HT1080 (cell line): ENCODE data around the gene TRPM3. TPM values are rescaled to one million over a fixed set of nuclear protein-coding genes. Genes with fewer than 3 reads are reported as not detected.

Experiments used
- DNase-seq: peaks from one replicate; pipeline ENCODE4 v3.0.0-alpha.2; 2015; ENCODE audit warnings: low read depth
- total RNA-seq: library from RNA; depleted of rRNA; stranded (reverse); fragments of >200 nt; shearing (Covaris generic); gene quantifications from 2 replicates; pipeline ENCODE4 v1.2.3, GENCODE V29; 2014

The TRPM3 gene
- total RNA-seq, 1 experiment from 2014 or later, result not detected

- DNase-seq, result no peak
Measured at GRCh38 chr9:70563010-70563409, 558.4 kb downstream of the TRPM3 start.

DNA sequence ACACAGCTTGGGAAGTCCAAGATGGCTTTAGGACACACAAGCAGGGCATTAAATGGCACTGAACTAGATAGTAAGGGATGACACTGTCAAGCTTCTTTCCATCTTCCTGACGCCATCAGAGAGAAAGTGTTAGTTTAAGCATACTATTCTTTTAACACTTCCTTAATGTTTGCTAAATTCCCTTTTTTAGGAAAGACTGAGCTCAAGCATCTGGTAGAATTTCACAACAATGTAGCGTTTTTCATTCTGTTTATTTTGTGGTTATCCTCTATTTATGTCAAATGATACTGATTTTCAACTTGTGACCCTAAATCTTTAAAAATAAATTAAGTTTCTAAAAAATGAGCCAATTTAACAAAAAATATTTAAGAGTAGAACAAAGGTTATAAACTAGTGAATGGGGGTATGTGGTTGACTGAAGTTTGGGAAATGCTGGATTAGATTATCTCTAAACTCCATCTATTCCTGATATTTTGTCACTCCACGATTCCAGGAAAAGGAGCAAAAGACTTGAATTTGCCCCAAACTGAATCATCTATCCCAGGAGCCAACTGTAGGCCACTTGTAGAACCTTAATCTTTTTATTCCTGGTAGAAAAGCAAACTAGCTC, 559.5 kb downstream of the TRPM3 start:
- no peak for DNase-seq

- no peak for DNase-seq
Measured at GRCh38 chr9:70561111-70561510, 560.3 kb downstream of the TRPM3 start.

DNA sequence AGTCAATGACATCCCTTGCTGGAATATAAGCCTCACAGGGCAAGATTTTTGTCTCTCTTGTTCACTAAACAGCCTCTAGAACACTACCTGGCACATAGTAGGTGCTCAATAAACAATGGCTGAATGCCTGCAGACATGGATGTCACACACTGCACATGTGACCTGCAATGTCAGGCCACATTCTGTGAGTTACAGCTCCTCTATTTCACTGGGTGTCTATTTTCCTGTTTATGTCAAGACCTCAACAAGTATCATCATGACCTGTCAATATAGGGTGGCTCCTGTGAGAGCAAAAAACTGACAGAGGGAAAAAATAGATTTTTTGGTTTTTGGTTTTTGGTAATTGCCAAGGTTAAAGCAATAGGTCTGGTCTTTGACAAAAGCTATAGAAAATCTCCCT, 562.3 kb downstream of the TRPM3 start:
- no peak for DNase-seq

DNA sequence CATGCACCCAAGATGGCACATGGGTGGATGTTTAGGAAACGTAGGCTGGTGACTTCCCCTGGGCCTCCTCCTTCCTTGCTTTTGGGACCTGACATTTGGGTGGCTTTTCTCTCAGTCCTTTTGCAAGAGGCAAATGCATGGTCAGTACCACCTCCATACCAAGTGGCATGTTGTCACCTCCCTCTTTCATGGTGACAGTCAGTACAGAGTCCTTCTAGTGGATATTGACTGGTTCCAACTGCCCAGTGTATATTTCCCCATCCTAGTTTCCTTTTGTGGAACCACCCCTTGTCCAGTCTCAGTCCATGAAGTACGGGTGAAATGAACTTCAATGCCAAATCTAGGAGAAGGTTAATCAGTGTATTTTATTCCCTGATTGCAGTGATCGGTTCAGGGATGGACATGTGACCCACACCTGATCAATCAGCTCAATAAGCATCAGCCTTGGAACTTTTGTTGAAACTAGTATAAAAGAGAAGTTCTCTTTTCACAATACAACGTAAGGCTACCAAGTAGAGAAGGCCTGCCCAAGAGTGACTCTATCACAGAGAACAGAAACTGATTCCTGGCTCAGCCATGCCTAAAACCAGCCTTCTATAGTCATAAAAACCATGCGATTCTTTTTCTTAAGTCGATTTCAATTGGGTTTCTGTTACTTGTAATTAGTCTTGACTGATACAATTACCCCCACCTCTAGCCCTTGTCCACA, 563.6 kb downstream of the TRPM3 start:
- DNase-seq, result no peak

GRCh38 chr9:70556771-70557170, 564.6 kb downstream of the TRPM3 start:
- DNase-seq, result no peak

- no peak for DNase-seq
Measured at GRCh38 chr9:70554881-70555280, 566.5 kb downstream of the TRPM3 start.

DNA sequence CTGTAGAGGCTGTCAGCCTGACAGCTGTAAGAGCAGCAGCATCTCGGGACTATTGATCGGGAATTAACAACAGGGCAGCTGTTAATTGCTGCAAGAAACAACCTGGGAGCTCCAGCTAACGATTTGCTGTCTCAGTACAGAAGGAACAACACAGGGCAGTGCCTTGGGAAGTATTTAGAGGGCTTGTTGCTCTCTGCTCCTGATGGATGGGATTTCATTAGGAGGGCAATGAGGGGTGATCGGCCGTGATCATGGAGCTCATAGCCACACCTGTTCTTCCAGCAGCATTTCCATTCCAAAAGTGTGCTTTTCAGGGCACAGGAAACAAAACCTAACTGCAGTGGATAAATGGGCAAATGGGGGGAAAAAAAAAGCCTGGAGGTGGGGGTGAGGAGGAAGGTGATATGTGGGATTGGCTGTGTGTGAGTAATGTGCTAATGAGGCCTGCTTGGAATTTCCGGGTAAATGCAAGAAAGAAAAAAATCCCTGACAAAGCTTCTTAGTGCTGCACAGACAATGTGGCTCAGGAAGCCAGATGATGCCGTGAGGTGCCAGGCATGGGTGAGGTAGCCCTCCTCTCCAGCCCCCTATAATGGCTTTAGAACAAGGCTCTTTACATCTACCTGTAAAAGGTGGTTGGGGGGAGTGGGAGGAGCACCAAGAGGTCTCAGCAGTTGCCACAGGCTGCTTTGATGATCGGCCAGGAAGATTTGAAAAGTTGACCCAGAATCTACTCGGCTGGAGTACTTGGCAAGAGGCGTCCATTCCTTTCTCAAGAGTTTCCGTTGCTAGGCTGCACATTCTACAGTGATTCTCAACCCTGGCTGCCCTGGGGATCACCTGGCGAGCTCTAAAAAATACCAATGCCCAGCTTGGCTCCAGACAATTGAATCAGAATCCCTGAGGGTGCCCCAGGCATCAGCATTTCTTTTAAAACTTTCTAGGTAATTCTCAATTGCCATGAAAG, 567.4 kb downstream of the TRPM3 start:
- peak; percentile 86 for DNase-seq

DNA sequence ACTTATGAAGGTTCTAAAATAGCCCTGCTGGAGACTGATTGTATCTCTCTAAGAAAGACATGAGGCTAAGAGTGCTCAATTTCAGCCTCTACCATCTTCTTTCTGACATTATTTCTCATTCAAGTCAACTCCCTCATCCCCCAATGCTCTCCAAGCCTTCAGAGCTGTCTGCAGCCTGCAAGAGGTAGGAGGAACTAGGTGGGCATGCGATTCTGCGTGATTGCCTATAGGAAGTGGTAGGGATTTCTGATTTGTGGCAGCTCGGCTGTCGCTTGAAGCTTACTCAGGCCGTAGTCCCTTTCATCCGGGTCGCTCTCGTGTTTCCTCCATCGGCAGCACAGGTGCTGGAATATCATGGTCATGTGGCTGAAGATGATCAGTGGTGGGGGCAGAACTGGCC, 568.9 kb downstream of the TRPM3 start:
- DNase-seq, result no peak

DNA sequence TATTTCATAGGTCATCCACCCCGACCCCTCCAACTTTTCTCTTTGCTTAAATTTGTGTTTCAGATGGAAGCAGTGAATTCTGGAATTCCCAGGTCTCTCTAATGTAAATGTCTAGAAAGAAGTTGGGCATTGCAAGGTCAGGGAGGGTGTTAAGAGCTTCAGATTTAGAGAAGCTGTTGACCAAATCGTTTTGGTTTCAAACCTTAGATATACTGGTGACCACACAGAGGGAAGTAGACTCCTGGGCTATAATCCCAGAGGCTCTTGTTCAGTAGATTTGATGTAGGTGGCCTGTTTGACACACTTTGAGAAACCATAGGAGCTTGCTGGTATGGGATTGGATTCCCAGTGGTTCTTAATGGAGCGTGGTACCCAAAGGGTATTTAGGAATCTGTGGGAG, 569.6 kb downstream of the TRPM3 start:
- DNase-seq, result no peak

DNA sequence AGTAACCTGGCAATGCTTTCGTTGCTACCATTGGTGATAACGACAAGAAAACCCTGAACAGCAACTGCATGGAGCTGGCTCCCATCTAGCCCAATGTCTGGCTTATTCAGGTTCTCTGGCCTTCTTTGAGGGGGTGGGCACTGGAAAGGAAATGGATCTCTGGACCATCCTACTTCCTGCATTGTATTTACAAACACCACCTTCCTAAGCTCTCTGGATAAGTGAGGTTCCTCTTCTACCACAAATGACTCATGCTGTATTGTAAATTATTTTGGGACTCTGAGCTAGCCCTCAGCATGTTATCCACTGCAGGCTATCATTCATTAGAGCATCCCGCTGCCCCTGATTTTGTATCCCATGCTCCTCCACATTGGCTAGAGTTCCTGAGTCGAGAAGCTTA, 570.0 kb downstream of the TRPM3 start:
- peak; percentile 50 for DNase-seq

GRCh38 chr9:70549926-70550325, 571.5 kb downstream of the TRPM3 start:
- no peak for DNase-seq

DNA sequence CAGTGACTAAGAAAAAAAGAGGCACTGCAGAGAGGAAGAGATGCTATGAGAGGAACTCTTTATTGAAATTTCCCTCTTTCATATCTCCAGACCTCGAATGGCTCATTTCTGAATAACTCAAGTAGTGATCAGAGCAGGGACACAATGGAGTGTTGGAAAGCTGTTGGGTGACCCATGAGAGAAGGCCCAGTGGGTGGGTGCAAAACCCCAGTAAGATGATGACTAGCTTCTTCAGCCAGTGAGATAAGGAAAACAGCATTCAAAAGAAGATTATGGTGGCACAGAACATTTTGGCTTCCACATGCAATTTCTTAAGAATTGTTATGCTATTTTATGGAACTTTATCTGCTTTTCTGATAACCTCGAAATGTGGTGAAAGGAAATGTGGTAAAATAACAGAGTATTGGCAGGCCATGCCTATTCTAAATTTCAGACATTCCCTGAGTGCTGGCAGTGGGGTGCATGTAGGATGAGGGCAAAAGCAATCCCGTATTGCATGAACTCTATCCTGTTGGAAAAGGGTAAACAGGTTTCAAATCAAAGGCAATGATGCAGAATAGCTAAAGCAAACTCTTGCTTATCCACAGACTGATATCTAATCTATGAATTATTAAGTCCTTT, 579.0 kb downstream of the TRPM3 start:
- no peak for DNase-seq

DNA sequence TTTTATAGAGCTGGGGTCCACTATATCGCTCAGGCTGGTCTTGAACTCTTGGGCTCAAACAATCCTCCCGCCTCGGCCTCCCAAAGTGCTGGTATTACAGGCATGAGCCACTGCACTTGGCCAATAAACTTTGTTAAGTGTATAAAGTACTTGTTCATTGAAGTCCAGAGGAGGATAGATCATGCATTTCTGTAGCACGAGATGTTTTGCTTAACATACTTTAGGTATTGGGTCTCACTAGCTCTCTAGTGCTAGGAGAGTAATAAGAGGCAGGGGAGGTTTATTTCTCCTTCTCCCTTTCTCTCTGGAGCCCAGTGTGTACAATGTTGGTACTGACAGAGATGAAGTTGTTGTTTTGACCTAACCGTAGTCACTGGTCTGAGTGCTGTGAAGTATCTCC, 581.4 kb downstream of the TRPM3 start:
- no peak for DNase-seq

GRCh38 chr9:70539526-70539925, 581.9 kb downstream of the TRPM3 start:
- DNase-seq, result no peak

DNA sequence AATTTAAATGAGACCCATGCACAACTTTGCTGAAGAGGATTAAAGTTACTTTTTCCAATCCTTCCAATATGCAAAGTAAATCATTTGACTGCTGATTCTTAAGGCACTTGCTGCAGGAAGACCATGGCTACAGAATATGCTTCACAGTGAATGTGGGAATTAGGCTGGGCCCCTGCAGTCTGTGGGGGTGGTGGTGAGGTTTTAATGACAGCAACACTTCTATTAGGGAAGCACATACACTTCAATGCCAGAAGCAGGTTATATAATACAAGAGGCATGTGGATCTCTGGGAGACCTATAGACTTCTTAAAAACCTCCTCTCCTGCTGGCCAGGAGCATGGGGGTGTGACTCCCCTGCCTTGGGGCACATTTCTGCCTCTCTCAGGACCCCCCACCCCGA, 582.4 kb downstream of the TRPM3 start:
- DNase-seq, result no peak

DNA sequence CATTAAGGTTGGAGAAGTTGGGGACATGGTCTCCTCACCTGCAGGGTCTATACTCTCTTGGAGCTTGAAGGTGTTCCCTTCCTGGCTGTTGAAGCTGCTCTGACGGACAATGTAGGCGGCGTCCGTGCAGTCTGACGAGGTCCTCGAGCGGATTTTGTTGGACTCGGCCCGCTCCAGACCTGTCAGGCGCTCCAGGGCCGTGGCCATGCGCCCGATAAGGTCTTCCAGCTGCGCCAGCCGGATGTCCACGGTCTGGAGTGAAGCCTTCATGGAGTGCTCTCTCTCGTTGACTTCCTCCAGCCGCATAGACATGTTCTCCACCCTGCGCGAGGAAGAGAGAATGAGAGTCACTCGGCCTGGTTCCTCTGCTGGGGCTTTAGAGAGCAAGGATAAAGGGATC, 584.3 kb downstream of the TRPM3 start:
- no peak for DNase-seq

GRCh38 chr9:70535546-70536323, 585.7 kb downstream of the TRPM3 start:
- no peak for DNase-seq

- no peak for DNase-seq
Measured at GRCh38 chr9:70534471-70534870, 587.0 kb downstream of the TRPM3 start.

DNA sequence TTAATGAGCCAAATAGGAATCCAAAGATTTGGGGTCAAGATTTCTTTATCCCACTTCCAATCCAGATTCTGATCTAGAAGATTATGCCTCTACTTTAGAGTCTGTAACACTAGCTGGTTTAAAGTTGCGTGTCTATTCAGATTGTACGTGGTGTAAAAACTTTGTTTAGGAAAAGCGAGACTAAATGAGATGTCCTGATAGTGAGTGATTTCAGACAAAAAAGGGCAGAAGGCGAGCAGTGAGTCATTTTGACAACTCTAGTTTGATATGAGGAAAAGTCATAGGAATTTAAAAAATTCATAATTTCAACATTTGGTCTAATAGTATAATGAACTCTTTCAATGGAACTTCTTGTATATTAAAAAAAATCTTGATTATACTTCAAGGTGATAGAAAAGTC, 587.4 kb downstream of the TRPM3 start:
- no peak for DNase-seq

GRCh38 chr9:70533492-70533891, 587.9 kb downstream of the TRPM3 start:
- no peak for DNase-seq
